ENCODE measurements around the gene SF3A2.

SF3A2 gene

DNA sequence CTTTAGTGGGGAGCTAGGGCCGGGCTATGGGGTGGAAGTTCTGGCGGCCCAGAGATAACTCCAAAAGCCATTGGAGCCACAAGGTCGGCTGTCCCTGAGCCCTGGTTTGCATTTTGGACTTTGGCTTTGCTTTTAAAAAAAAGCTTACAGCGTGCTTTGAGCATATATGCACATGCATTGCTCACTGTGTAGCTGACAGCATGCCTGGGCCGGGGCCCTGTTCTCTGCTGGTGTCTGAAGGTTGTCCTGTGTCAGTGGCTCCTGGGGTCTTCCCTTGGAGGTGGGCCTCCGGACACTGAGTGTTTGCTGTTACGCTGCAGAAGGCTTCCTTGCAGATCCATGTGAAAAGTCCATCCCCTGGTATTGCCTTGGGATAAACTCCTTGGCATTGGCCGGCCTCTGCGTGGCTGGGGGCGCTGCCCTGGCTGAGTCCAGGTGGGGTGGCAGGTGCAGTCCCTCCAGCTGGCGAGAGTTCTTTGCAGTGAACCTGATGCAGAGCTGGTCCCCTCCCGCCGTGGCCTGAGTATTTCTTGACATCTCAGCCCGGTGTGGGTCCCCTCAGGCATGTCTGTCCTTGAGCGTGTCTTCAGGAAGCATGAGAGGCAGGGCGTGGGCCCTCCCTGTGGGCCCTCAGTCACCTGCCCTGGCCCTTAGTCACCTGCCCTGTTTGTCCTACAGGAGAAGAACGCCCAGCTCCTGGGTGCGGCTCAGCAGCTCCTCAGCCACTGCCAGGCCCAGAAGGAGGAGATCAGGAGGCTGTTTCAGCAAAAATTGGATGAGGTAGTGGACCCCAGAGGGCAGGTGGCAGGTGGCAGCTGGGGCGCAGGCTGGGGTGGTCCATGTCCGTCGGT is 23.5 kb upstream of the SF3A2 start:
- TF ChIP-seq, protein P1, sequence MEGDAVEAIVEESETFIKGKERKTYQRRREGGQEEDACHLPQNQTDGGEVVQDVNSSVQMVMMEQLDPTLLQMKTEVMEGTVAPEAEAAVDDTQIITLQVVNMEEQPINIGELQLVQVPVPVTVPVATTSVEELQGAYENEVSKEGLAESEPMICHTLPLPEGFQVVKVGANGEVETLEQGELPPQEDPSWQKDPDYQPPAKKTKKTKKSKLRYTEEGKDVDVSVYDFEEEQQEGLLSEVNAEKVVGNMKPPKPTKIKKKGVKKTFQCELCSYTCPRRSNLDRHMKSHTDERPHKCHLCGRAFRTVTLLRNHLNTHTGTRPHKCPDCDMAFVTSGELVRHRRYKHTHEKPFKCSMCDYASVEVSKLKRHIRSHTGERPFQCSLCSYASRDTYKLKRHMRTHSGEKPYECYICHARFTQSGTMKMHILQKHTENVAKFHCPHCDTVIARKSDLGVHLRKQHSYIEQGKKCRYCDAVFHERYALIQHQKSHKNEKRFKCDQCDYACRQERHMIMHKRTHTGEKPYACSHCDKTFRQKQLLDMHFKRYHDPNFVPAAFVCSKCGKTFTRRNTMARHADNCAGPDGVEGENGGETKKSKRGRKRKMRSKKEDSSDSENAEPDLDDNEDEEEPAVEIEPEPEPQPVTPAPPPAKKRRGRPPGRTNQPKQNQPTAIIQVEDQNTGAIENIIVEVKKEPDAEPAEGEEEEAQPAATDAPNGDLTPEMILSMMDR (IDR thresholded peaks at IDR 0.05; ENCODE audit: extremely low read depth, insufficient read depth, missing control alignments) = no peak
- in situ Hi-C loops (cut with MboI; ENCODE audit: low pct_unique_long_range_greater_than_20kb, low sequenced_read_pairs, unreplicated experiment) = no loop called here
- DNase-seq (ENCODE audit: low spot score) = no peak

GRCh38 chr19:2213799-2214198 is 22.8 kb upstream of the SF3A2 start:
- no peak for DNase-seq (ENCODE audit: low spot score)
- TF ChIP-seq, protein P1 (IDR thresholded peaks at IDR 0.05; ENCODE audit: extremely low read depth, insufficient read depth, missing control alignments) = no peak
- in situ Hi-C loops (cut with MboI; ENCODE audit: low pct_unique_long_range_greater_than_20kb, low sequenced_read_pairs, unreplicated experiment) = no loop called here

DNA sequence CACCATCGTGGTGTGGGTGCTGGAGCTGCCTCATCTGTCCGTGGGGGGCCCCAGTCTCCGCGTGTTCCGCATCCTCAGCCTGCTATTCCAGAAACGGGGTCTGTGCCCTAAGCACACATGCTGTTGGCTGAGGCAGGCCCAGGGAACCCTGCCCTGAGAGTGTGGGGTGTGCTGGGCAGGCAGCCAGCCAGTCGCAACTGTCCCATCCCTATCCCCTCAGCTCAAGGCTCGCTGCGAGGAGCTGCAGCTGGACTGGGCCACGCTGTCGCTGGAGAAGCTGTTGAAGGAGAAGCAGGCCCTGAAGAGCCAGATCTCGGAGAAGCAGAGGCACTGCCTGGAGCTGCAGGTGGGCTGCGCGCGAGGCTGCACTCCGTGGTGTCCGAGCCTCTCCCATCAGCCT is 22.4 kb upstream of the SF3A2 start:
- no peak for DNase-seq (ENCODE audit: low spot score)
- TF ChIP-seq, protein P1 (IDR thresholded peaks at IDR 0.05; ENCODE audit: extremely low read depth, insufficient read depth, missing control alignments) = no peak
- in situ Hi-C loops (cut with MboI; ENCODE audit: low pct_unique_long_range_greater_than_20kb, low sequenced_read_pairs, unreplicated experiment) = no loop called here

DNA sequence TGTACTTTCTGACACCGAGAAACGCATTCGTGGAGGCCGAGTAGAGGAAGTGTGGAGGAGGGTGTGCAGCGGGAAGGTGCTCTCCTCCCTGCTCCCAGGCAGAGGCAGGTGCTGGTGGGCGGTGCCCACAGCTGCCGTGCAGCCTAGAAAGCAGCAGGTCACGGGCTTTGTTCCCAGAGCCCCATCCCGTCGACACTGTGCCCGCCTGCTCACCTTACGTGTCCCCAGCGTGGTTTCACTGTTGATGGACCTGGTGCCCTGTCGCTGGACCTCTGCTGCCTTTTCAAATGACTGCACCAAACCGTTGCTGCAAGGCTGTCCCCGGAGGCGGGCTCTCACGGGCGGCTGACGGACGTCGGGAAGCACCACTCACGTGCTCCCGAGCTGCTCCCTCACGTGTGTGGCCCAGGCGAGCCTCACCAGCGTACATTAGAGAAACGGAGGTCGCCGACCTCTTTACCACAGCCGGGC is 21.3 kb upstream of the SF3A2 start:
- DNase-seq (ENCODE audit: low spot score) = no peak

GRCh38 chr19:2216361-2217225 is 20.0 kb upstream of the SF3A2 start:
- no peak for DNase-seq (ENCODE audit: low spot score)
- in situ Hi-C loops (cut with MboI; ENCODE audit: low pct_unique_long_range_greater_than_20kb, low sequenced_read_pairs, unreplicated experiment) = no loop called here
- TF ChIP-seq, protein P1 (IDR thresholded peaks at IDR 0.05; ENCODE audit: extremely low read depth, insufficient read depth, missing control alignments) = no peak

More for the DNA sequence above, 21.3 kb upstream of the SF3A2 start:
- TF ChIP-seq, protein P1 (IDR thresholded peaks at IDR 0.05; ENCODE audit: extremely low read depth, insufficient read depth, missing control alignments) = no peak
- in situ Hi-C loops (cut with MboI; ENCODE audit: low pct_unique_long_range_greater_than_20kb, low sequenced_read_pairs, unreplicated experiment) = no loop called here

DNA sequence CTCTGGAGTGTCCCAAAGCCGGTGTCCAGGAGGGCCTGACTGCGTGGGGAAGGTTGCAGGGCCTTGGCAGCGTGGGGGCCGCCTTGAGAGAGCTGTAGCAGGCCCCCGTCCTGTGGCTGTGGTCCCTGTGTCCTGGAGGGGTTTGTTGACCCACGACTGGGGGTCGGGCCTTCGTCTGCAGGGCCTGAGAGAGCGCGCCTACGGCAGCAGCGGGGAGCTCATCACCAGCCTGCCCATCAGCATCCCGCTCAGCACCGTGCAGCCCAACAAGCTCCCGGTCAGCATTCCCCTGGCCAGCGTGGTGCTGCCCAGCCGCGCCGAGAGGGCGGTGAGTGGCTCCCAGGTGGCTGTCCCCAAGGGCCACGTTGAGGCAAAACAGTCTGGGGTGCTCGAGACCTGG is 19.0 kb upstream of the SF3A2 start:
- TF ChIP-seq, protein P1 (IDR thresholded peaks at IDR 0.05; ENCODE audit: extremely low read depth, insufficient read depth, missing control alignments) = no peak
- in situ Hi-C loops (cut with MboI; ENCODE audit: low pct_unique_long_range_greater_than_20kb, low sequenced_read_pairs, unreplicated experiment) = no loop called here
- DNase-seq (ENCODE audit: low spot score) = no peak
